Airway epithelial cell (primary cell): ENCODE results near the gene COQ3. TPM values are rescaled to one million over a fixed set of nuclear protein-coding genes. Genes with fewer than 3 reads are reported as not detected.

Experiments used
- total RNA-seq: library from RNA; depleted of rRNA; stranded (reverse); fragments of >200 nt; gene quantifications from 2 replicates; pipeline ENCODE4 v1.2.3, GENCODE V29; 2015

Gene COQ3, protein sequence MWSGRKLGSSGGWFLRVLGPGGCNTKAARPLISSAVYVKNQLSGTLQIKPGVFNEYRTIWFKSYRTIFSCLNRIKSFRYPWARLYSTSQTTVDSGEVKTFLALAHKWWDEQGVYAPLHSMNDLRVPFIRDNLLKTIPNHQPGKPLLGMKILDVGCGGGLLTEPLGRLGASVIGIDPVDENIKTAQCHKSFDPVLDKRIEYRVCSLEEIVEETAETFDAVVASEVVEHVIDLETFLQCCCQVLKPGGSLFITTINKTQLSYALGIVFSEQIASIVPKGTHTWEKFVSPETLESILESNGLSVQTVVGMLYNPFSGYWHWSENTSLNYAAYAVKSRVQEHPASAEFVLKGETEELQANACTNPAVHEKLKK
- 10.2 and 10.9 TPM in 2 replicates for total RNA-seq

DNA sequence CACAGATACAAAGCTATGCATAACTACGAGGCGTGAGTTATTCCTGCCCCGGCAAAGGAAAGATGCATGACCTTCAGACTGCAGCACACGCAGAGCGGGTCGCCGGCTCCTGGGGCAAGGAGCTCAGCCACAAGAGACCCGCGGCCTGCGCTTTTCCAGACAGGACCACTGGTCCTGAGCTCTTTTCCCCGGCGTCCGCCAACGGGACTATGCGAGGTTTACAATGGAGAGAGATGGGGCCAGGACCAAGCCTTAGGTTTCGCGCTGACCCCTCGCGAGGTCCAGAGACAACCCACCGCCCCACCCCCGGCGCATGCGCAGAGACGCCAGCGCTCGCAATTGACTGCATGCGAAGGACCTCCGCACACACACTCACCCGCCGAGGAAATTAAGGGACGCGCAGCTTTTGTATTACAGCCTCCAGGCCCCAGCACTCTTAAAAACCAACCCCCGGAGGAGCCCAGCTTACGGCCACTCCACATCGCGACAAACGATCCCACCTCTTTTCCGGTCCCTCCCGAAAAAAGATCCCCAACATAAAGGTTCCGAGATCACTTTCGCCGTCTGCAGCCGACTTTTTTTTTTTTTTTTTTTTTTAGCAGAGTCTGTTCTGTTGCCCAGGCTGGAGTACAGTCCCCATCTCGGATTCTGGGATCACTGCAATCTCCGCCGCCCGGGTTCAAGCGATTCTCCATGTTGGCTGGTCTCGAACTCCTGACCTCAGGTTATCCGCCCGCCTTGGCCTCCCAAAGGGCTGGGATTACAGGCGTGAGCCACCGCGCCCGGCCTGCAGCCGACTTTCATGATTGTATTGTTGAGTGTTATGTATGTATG lies at the start of gene COQ3:
TSS of gene COQ3 (minus strand) at position 498 of the 834 bp plus-strand sequence. CDS start at position 482, 16 bp downstream.

GRCh38 chr6:99424761-99425646 lies 31.0 kb upstream of the COQ3 start, which contains the start of gene PNISR:
TSS of gene PNISR (minus strand) at chr6:99425308. CDS start at chr6:99414659, 10,649 bp downstream.

GRCh38 chr6:99349171-99350141 lies 44.5 kb downstream of the COQ3 start, which contains the start of gene FAXC:
TSS of gene FAXC (minus strand) at chr6:99349674. CDS start at chr6:99349372, 302 bp downstream.

Other genes with a start within 250 kb of the COQ3 start
- gene FAXC, start 44.5 kb downstream of the COQ3 start, total RNA-seq, result 3.9 and 5.9 TPM in 2 replicates
- 19.3 and 25.5 TPM in 2 replicates for gene PNISR, start 31.1 kb upstream of the COQ3 start, total RNA-seq
- 8.1 and 8.3 TPM in 2 replicates for gene USP45, start 121.2 kb upstream of the COQ3 start, total RNA-seq
- gene CCNC, start 174.5 kb upstream of the COQ3 start, total RNA-seq, result 76.6 and 79.6 TPM in 2 replicates
- gene PRDM13, start 212.6 kb upstream of the COQ3 start, total RNA-seq, result not detected in 2 replicates